HepG2 (cell line): ENCODE results near the gene MAP1LC3A. TPM values are rescaled to one million over a fixed set of nuclear protein-coding genes. Genes with fewer than 3 reads are reported as not detected.

Experiments used
- BHLHE40 ChIP-seq: IDR thresholded peaks from 2 replicates; pipeline ENCODE4 v1.6.1; 2011; ENCODE audit warnings: low read length, improper control_type of control experiment
- CCDC6 ChIP-seq: sonication (generic); formaldehyde crosslinking; IDR thresholded peaks from 2 replicates; pipeline ENCODE4 v1.8.1; 2022; ENCODE audit warnings: mild to moderate bottlenecking, missing genetic modification reagents, moderate library complexity
- HMG20A ChIP-seq: IDR thresholded peaks from 2 replicates; pipeline ENCODE4 v1.6.1; 2016; ENCODE audit warnings: borderline replicate concordance
- MTA1 ChIP-seq: sonication (generic); formaldehyde crosslinking; IDR thresholded peaks from 2 replicates; pipeline ENCODE4 v1.4.0; 2020; ENCODE audit warnings: missing genetic modification reagents, mild to moderate bottlenecking, borderline replicate concordance
- RBM39 ChIP-seq: fragments of 200-400 bp; formaldehyde crosslinking; IDR thresholded peaks from one replicate; pipeline ENCODE4 v1.6.1; 2018; ENCODE audit warnings: antibody characterized with exemption, mild to moderate bottlenecking, low read depth, low read length; ENCODE audit not compliant: poor library complexity, severe bottlenecking
- RCOR2 ChIP-seq: IDR thresholded peaks from 2 replicates; pipeline ENCODE4 v1.6.1; 2016; ENCODE audit warnings: missing biosample characterization, missing genetic modification reagents
- TBP ChIP-seq: sonication (generic); formaldehyde crosslinking; IDR thresholded peaks from 2 replicates; pipeline ENCODE4 v1.5.0; 2020; ENCODE audit warnings: missing genetic modification reagents
- WIZ ChIP-seq: sonication (generic); formaldehyde crosslinking; IDR thresholded peaks from 2 replicates; pipeline ENCODE4 v1.5.1; 2020; ENCODE audit warnings: mild to moderate bottlenecking, missing genetic modification reagents
- YY1 ChIP-seq: IDR thresholded peaks from 2 replicates; pipeline ENCODE4 v1.6.1; 2011; ENCODE audit warnings: low read length, low read depth, moderate library complexity, mild to moderate bottlenecking; ENCODE audit not compliant: insufficient read depth, insufficient replicate concordance
- ZBTB7A ChIP-seq: sonication (generic); formaldehyde crosslinking; IDR thresholded peaks from 2 replicates; pipeline ENCODE4 v1.8.0; 2022; ENCODE audit warnings: mild to moderate bottlenecking, missing genetic modification reagents
- ZFAT ChIP-seq: sonication (generic); formaldehyde crosslinking; conservative IDR thresholded peaks from 2 replicates; pipeline ENCODE4 v1.8.1; 2023; ENCODE audit warnings: missing genetic modification reagents, inconsistent platforms
- ZFP37 ChIP-seq: sonication (generic); formaldehyde crosslinking; IDR thresholded peaks from 2 replicates; pipeline ENCODE4 v1.4.0; 2020; ENCODE audit warnings: missing genetic modification reagents, borderline replicate concordance
- ZFX ChIP-seq: sonication (generic); formaldehyde crosslinking; IDR thresholded peaks from 2 replicates; pipeline ENCODE4 v1.4.0; 2020; ENCODE audit warnings: mild to moderate bottlenecking, low read depth, missing genetic modification reagents, moderate library complexity
- ZNF124 ChIP-seq: sonication (generic); formaldehyde crosslinking; IDR thresholded peaks from 2 replicates; pipeline ENCODE4 v1.4.0; 2020; ENCODE audit warnings: missing genetic modification reagents
- ZNF30 ChIP-seq: sonication (generic); formaldehyde crosslinking; IDR thresholded peaks from 2 replicates; pipeline ENCODE4 v1.5.0; 2020; ENCODE audit warnings: mild to moderate bottlenecking, missing genetic modification reagents
- ZNF550 ChIP-seq: sonication (generic); formaldehyde crosslinking; IDR thresholded peaks from 2 replicates; pipeline ENCODE4 v1.4.0; 2020; ENCODE audit warnings: mild to moderate bottlenecking, missing genetic modification reagents, borderline replicate concordance
- ZNF562 ChIP-seq: sonication (generic); formaldehyde crosslinking; IDR thresholded peaks from 2 replicates; pipeline ENCODE4 v1.8.0; 2022; ENCODE audit warnings: missing genetic modification reagents, borderline replicate concordance
- ZNF572 ChIP-seq: sonication (generic); formaldehyde crosslinking; IDR thresholded peaks from 2 replicates; pipeline ENCODE4 v1.5.1; 2020; ENCODE audit warnings: mild to moderate bottlenecking, missing genetic modification reagents
- ZNF713 ChIP-seq: sonication (generic); formaldehyde crosslinking; IDR thresholded peaks from 2 replicates; pipeline ENCODE4 v1.4.0; 2020; ENCODE audit warnings: mild to moderate bottlenecking, missing genetic modification reagents
- ZNF788 ChIP-seq: sonication (generic); formaldehyde crosslinking; IDR thresholded peaks from 2 replicates; pipeline ENCODE4 v1.5.0; 2020; ENCODE audit warnings: mild to moderate bottlenecking, missing genetic modification reagents, borderline replicate concordance
- polyA plus RNA-seq, 8 experiments: library from polyadenylated mRNA; depleted of rRNA in 3 of 8; stranded (reverse) in 7 of 8; unstranded in 1 of 8; fragments of >200 nt; fragmentation: Illumina TruSeq in 4 of 8; extraction: Trizol in 4 of 8; gene quantifications; 2 replicates each; pipeline versions ENCODE4 v1.2.1 to v1.2.3, GENCODE V29; 2011 to 2016; ENCODE audit warnings: low read depth in 4 of 8, missing spikeins in 1 of 8, mixed read lengths in 1 of 8; ENCODE audit not compliant: insufficient read depth in 1 of 8
- total RNA-seq, 5 experiments: library from RNA; depleted of rRNA; stranded (reverse); fragments of >200 nt; fragmentation: Illumina TruSeq; extraction: Trizol; gene quantifications; 2 replicates each; pipeline ENCODE4 v1.2.3, GENCODE V29; 2016; ENCODE audit warnings: low read depth in 1 of 5
- TF ChIP-seq, protein P1 (sequence below): sonication (generic); formaldehyde crosslinking; IDR thresholded peaks from 2 replicates; pipeline ENCODE4 v1.4.0; 2020; ENCODE audit warnings: missing genetic modification reagents
- TF ChIP-seq, protein P2 (sequence below): sonication (generic); formaldehyde crosslinking; IDR thresholded peaks from 2 replicates; pipeline ENCODE4 v1.5.1; 2020; ENCODE audit warnings: mild to moderate bottlenecking, missing genetic modification reagents, moderate library complexity
- TF ChIP-seq, protein P3 (sequence below): sonication (generic); formaldehyde crosslinking; IDR thresholded peaks from 2 replicates; pipeline ENCODE4 v1.4.0; 2020; ENCODE audit warnings: mild to moderate bottlenecking, missing genetic modification reagents
- TF ChIP-seq, protein P4 (sequence below): sonication (generic); formaldehyde crosslinking; IDR thresholded peaks from 2 replicates; pipeline ENCODE4 v1.5.1; 2020; ENCODE audit warnings: mild to moderate bottlenecking, moderate library complexity, missing genetic modification reagents

The MAP1LC3A gene
- total and polyA plus RNA-seq, 2 of the 13 experiments (the other 11 are each of a cell fraction or from before 2014, with no cell fraction given) = not detected

DNA sequence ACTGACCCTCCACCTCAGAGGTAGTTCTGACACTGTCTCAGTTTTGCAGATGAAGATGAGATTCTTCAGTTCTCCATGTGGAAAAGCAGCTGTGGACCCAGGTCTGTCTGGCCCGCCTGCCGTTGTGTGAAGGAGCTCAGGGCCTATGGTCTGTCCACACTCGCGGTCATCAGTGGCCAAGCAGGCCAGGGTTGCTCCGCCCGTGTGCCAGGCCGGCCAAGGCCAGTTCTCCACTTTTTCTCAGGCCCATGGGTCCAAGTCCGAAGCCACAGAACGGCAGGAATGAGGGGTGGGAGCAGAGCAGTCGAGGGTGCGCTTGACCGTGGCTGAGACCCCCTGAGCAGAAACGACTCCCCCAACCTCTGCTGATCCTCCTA lies 8.6 kb upstream of the MAP1LC3A start (continued):
- TF ChIP-seq ZNF30 (CRISPR knock-in tag) = no peak
- TF ChIP-seq, protein P1, sequence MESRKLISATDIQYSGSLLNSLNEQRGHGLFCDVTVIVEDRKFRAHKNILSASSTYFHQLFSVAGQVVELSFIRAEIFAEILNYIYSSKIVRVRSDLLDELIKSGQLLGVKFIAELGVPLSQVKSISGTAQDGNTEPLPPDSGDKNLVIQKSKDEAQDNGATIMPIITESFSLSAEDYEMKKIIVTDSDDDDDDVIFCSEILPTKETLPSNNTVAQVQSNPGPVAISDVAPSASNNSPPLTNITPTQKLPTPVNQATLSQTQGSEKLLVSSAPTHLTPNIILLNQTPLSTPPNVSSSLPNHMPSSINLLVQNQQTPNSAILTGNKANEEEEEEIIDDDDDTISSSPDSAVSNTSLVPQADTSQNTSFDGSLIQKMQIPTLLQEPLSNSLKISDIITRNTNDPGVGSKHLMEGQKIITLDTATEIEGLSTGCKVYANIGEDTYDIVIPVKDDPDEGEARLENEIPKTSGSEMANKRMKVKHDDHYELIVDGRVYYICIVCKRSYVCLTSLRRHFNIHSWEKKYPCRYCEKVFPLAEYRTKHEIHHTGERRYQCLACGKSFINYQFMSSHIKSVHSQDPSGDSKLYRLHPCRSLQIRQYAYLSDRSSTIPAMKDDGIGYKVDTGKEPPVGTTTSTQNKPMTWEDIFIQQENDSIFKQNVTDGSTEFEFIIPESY (CRISPR knock-in tag) = 0 out of 2 replicates have a peak, but pooled peaks have one; percentile 21
- TF ChIP-seq, protein P2, sequence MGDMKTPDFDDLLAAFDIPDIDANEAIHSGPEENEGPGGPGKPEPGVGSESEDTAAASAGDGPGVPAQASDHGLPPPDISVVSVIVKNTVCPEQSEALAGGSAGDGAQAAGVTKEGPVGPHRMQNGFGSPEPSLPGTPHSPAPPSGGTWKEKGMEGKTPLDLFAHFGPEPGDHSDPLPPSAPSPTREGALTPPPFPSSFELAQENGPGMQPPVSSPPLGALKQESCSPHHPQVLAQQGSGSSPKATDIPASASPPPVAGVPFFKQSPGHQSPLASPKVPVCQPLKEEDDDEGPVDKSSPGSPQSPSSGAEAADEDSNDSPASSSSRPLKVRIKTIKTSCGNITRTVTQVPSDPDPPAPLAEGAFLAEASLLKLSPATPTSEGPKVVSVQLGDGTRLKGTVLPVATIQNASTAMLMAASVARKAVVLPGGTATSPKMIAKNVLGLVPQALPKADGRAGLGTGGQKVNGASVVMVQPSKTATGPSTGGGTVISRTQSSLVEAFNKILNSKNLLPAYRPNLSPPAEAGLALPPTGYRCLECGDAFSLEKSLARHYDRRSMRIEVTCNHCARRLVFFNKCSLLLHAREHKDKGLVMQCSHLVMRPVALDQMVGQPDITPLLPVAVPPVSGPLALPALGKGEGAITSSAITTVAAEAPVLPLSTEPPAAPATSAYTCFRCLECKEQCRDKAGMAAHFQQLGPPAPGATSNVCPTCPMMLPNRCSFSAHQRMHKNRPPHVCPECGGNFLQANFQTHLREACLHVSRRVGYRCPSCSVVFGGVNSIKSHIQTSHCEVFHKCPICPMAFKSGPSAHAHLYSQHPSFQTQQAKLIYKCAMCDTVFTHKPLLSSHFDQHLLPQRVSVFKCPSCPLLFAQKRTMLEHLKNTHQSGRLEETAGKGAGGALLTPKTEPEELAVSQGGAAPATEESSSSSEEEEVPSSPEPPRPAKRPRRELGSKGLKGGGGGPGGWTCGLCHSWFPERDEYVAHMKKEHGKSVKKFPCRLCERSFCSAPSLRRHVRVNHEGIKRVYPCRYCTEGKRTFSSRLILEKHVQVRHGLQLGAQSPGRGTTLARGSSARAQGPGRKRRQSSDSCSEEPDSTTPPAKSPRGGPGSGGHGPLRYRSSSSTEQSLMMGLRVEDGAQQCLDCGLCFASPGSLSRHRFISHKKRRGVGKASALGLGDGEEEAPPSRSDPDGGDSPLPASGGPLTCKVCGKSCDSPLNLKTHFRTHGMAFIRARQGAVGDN = peak; percentile 62
- TF ChIP-seq ZNF788 (CRISPR knock-in tag) = 0 out of 2 replicates have a peak, but pooled peaks have one; percentile 3
- TF ChIP-seq ZBTB7A (CRISPR knock-in tag) = peak; percentile 43; the same call in 1 of the 2 replicates
- no peak for TF ChIP-seq TBP (CRISPR knock-in tag)
- TF ChIP-seq ZFP37 = no peak
- 0 out of 2 replicates have a peak, but pooled peaks have one; percentile 71 for TF ChIP-seq ZNF572 (CRISPR knock-in tag)
- TF ChIP-seq ZNF713 (CRISPR knock-in tag) = no peak
- no peak for TF ChIP-seq RBM39
- 0 out of 2 replicates have a peak, but pooled peaks have one; percentile 21 for TF ChIP-seq BHLHE40
- TF ChIP-seq WIZ (CRISPR knock-in tag) = no peak
- TF ChIP-seq CCDC6 (CRISPR knock-in tag) = no peak
- no peak for TF ChIP-seq ZNF562 (CRISPR knock-in tag)
- TF ChIP-seq, protein P3, sequence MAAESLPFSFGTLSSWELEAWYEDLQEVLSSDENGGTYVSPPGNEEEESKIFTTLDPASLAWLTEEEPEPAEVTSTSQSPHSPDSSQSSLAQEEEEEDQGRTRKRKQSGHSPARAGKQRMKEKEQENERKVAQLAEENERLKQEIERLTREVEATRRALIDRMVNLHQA (CRISPR knock-in tag) = no peak
- TF ChIP-seq RCOR2 (CRISPR knock-in tag) = no peak
- TF ChIP-seq ZNF550 (CRISPR knock-in tag) = 0 out of 2 replicates have a peak, but pooled peaks have one; percentile 51
- no peak for TF ChIP-seq ZFAT (CRISPR knock-in tag)
- no peak for TF ChIP-seq HMG20A (CRISPR knock-in tag)
- TF ChIP-seq MTA1 (CRISPR knock-in tag) = peak; percentile 32; the same call in 1 of the 2 replicates
- TF ChIP-seq ZNF124 (CRISPR knock-in tag) = no peak
- TF ChIP-seq ZFX (CRISPR knock-in tag) = peak; percentile 44
- TF ChIP-seq YY1 = no peak
- TF ChIP-seq, protein P4, sequence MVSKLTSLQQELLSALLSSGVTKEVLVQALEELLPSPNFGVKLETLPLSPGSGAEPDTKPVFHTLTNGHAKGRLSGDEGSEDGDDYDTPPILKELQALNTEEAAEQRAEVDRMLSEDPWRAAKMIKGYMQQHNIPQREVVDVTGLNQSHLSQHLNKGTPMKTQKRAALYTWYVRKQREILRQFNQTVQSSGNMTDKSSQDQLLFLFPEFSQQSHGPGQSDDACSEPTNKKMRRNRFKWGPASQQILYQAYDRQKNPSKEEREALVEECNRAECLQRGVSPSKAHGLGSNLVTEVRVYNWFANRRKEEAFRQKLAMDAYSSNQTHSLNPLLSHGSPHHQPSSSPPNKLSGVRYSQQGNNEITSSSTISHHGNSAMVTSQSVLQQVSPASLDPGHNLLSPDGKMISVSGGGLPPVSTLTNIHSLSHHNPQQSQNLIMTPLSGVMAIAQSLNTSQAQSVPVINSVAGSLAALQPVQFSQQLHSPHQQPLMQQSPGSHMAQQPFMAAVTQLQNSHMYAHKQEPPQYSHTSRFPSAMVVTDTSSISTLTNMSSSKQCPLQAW (CRISPR knock-in tag) = 0 out of 2 replicates have a peak, but pooled peaks have one; percentile 34
